HG03135 (cell line): ENCODE measurements around the gene FILIP1L.
A peak's percentile ranks its signal among the peaks of the same experiment; 100 is the strongest.

Source experiments
- ATAC-seq: cut with Tn5 transposase; IDR thresholded peaks from one replicate; pipeline ENCODE4 v1.9.1; 2021; ENCODE audit warnings: mild to moderate bottlenecking, moderate library complexity; ENCODE audit not compliant: unreplicated experiment

FILIP1L gene

GRCh38 chr3:99873269-99874102 lies 240.8 kb downstream of the FILIP1L start:
- ATAC-seq: no peak

- peak; percentile 52 for ATAC-seq
These were observed 241.4 kb downstream of the FILIP1L start for GRCh38 chr3:99872923-99873254.

- no peak for ATAC-seq
These were observed 242.9 kb downstream of the FILIP1L start for GRCh38 chr3:99871231-99872045.

GRCh38 chr3:99870712-99871111 lies 243.6 kb downstream of the FILIP1L start:
- ATAC-seq: no peak

GRCh38 chr3:99869621-99870020 lies 244.7 kb downstream of the FILIP1L start:
- no peak for ATAC-seq

GRCh38 chr3:99868311-99868646 lies 246.0 kb downstream of the FILIP1L start:
- no peak for ATAC-seq

- no peak for ATAC-seq
These were observed 246.5 kb downstream of the FILIP1L start for GRCh38 chr3:99867594-99868310.

- no peak for ATAC-seq
These were observed 248.0 kb downstream of the FILIP1L start for GRCh38 chr3:99866261-99866761.

- ATAC-seq: no peak
These were observed 249.0 kb downstream of the FILIP1L start for GRCh38 chr3:99865321-99865720.

GRCh38 chr3:99864289-99864688 lies 250.0 kb downstream of the FILIP1L start:
- ATAC-seq: no peak

- ATAC-seq: no peak
These were observed 250.7 kb downstream of the FILIP1L start for GRCh38 chr3:99863588-99863987.

- no peak for ATAC-seq
These were observed 251.3 kb downstream of the FILIP1L start for GRCh38 chr3:99863002-99863401.

- ATAC-seq: no peak
These were observed 252.1 kb downstream of the FILIP1L start for GRCh38 chr3:99862208-99862607.

- no peak for ATAC-seq
These were observed 253.1 kb downstream of the FILIP1L start for GRCh38 chr3:99861216-99861615.

- no peak for ATAC-seq
These were observed 254.5 kb downstream of the FILIP1L start for GRCh38 chr3:99859825-99860224.

- no peak for ATAC-seq
These were observed 255.8 kb downstream of the FILIP1L start for GRCh38 chr3:99858469-99858868.

GRCh38 chr3:99857278-99857677 lies 257.0 kb downstream of the FILIP1L start:
- no peak for ATAC-seq

- ATAC-seq: no peak
These were observed 257.7 kb downstream of the FILIP1L start for GRCh38 chr3:99856437-99857220.

- no peak for ATAC-seq
These were observed 258.4 kb downstream of the FILIP1L start for GRCh38 chr3:99855900-99856299.

GRCh38 chr3:99854756-99855298 lies 259.5 kb downstream of the FILIP1L start:
- no peak for ATAC-seq
